ENCODE measurements around the gene CCDC14. TPM values are rescaled to one million over a fixed set of nuclear protein-coding genes. Genes with fewer than 3 reads are reported as not detected.

The CCDC14 gene
- total and polyA plus RNA-seq, 2 of the 4 experiments (the other 2 are of a cell fraction): 82.1 to 109 TPM

DNA sequence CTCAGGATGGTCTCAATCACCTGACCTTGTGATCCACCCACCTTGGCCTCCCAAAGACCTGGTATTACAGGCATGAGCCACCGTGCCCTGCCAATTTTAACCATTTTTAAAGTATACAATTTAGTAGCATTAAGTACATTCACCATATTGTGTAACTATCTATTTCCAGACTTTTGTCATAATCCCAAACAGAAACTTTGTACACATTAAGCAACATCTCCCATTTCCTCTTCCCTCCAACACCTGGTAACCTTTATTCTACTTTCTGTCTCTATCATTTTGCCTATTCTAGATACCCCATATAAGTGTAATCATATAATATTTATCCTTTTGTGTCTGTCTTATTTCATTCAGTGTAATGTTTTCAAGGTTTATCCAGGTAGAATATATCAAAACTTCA lies 68.0 kb downstream of the CCDC14 start:
- Histone ChIP-seq H3K9ac (ENCODE audit: low read depth, low read length) (no peak overlapping the region), H2AFZ (replicated peaks; ENCODE audit: low read length, poor library complexity) (no peak overlapping the region), H3K14ac (replicated peaks; ENCODE audit: low read depth, low read length) (no peak overlapping the region), H4K5ac (ENCODE audit: low read depth, low read length) (no peak overlapping the region), H3K23ac (ENCODE audit: low read depth, low read length) (no peak overlapping the region), H4K8ac (ENCODE audit: low read depth in 2 of 2, low read length in 2 of 2) (no peak overlapping the region), H3K9me1 (ENCODE audit: insufficient read depth, low read length) (no peaks in the 10 kb centered on the region), H3K79me1 (ENCODE audit: low read depth in 1 of 2, low read length in 2 of 2) (no peaks in the 10 kb centered on the region), H3K18ac (ENCODE audit: low read depth, low read length) (no peak overlapping the region), H3K56ac (ENCODE audit: extremely low read depth, insufficient read depth, low read length) (no peak overlapping the region), H3K36me3 (ENCODE audit: control insufficient read depth, insufficient read depth, low read length) (no peaks in the 10 kb centered on the region), H3K4ac (ENCODE audit: low read depth, low read length) (no peak overlapping the region), H2BK15ac (ENCODE audit: low read depth, low read length) (no peak overlapping the region), H3K4me3 (ENCODE audit: insufficient read depth, low read depth, low read length) (no peak overlapping the region), H2BK20ac (ENCODE audit: low read depth, low read length) (no peak overlapping the region), H3K4me1 (ENCODE audit: control insufficient read depth, insufficient read depth, low read length) (no peaks in the 10 kb centered on the region), H3K9me3 (ENCODE audit: control insufficient read depth, insufficient read depth, low read length) (peaks cover 5% of the 10 kb centered on the region), H3K4me2 (ENCODE audit: low read depth, low read length) (no peak overlapping the region), H2AK9ac (replicated peaks; ENCODE audit: low read depth, low read length, poor library complexity) (no peak overlapping the region), H2BK120ac (ENCODE audit: low read depth, low read length) (no peak overlapping the region), H3K27ac (ENCODE audit: insufficient read depth, low read length) (no peak overlapping the region), H3K27me3 (ENCODE audit: control insufficient read depth, insufficient read depth, low read length) (no peaks in the 10 kb centered on the region), H2BK5ac (ENCODE audit: low read depth, low read length, poor library complexity, severe bottlenecking) (no peak overlapping the region), H4K91ac (ENCODE audit: insufficient read depth, low read depth, low read length) (no peak overlapping the region), H4K20me1 (ENCODE audit: insufficient read depth, low read length) (no peaks in the 10 kb centered on the region), H2AK5ac (ENCODE audit: low read depth, low read length) (no peak overlapping the region)
- CTCF ChIA-PET: no interaction called here
- dilution Hi-C loops (cut with HindIII; ENCODE audit: low sequenced_read_pairs, unreplicated experiment): no loop called here
- ATAC-seq (ENCODE audit: low read depth) (no peak), DNase-seq (no peak)
- intact Hi-C loops (cut with micrococcal nuclease): no loop called here
- in situ Hi-C loops (cut with MboI; ENCODE audit: low sequenced_read_pairs): no loop called here
- POLR2A ChIA-PET (ENCODE audit: unreplicated experiment): no interaction called here
- BruUV-seq (replicated peaks): no TSS peak
- WGBS, 2 experiments (ENCODE audit: extremely low coverage in 2 of 2, insufficient read length in 1 of 2): no CpG with 5 or more reads among the region's 1 CpG
- no peak for TF ChIP-seq MXI1 (IDR thresholded peaks at IDR 0.05; ENCODE audit: borderline replicate concordance, low read depth, low read length)
- no peak for TF ChIP-seq BHLHE40 (IDR thresholded peaks at IDR 0.05; ENCODE audit: low read depth, low read length)
- TF ChIP-seq MAZ (IDR thresholded peaks at IDR 0.05; ENCODE audit: borderline replicate concordance, low read depth, low read length): no peak
- TF ChIP-seq RAD21 (IDR thresholded peaks at IDR 0.05; ENCODE audit: low read length): no peak
- TF ChIP-seq, protein P1, sequence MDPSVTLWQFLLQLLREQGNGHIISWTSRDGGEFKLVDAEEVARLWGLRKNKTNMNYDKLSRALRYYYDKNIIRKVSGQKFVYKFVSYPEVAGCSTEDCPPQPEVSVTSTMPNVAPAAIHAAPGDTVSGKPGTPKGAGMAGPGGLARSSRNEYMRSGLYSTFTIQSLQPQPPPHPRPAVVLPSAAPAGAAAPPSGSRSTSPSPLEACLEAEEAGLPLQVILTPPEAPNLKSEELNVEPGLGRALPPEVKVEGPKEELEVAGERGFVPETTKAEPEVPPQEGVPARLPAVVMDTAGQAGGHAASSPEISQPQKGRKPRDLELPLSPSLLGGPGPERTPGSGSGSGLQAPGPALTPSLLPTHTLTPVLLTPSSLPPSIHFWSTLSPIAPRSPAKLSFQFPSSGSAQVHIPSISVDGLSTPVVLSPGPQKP (IDR thresholded peaks at IDR 0.05; ENCODE audit: borderline replicate concordance, low read depth, low read length): no peak
- TF ChIP-seq MAFK (IDR thresholded peaks at IDR 0.05; ENCODE audit: low read depth, low read length): no peak
